HFFc6 (cell line): ENCODE results near the gene PLIN3. TPM values are rescaled to one million over a fixed set of nuclear protein-coding genes. Genes with fewer than 3 reads are reported as not detected.
"Not testable (repeated sequence)": the region's sequence is repeated elsewhere in the genome, so short reads cannot be mapped to it uniquely, and the experiment has no call there.

ENCODE experiments used
- DNase-seq: peaks from one replicate; pipeline ENCODE4 v3.0.0-alpha.2; 2018
- H3K27ac Mint-ChIP-seq: 2 replicates; pipeline ENCODE4 v1.8.0; 2020; ENCODE audit warnings: mild to moderate bottlenecking, mixed read lengths
- H3K27me3 Mint-ChIP-seq: 2 replicates; pipeline ENCODE4 v1.8.0; 2021; ENCODE audit warnings: mild to moderate bottlenecking, moderate library complexity, mixed read lengths; ENCODE audit not compliant: insufficient read depth
- H3K36me3 Mint-ChIP-seq: 2 replicates; pipeline ENCODE4 v1.8.0; 2021; ENCODE audit warnings: low read depth, mixed read lengths
- H3K4me1 Mint-ChIP-seq: 2 replicates; pipeline ENCODE4 v1.8.0; 2020; ENCODE audit warnings: low read depth, mixed read lengths
- H3K4me3 Mint-ChIP-seq: 2 replicates; pipeline ENCODE4 v1.8.0; 2020; ENCODE audit warnings: mild to moderate bottlenecking, moderate library complexity, mixed read lengths
- H3K9me3 Mint-ChIP-seq: 2 replicates; pipeline ENCODE4 v1.8.0; 2020; ENCODE audit warnings: mild to moderate bottlenecking, mixed read lengths
- total RNA-seq, 6 experiments: library from RNA; stranded (reverse); fragmentation: NEBNext Ultra II Directional; extraction: Animal tissue kit (Norgen Biotek cat#: 25700); gene quantifications; 2 replicates in 1 of 6; 3 replicates in 5 of 6; pipeline ENCODE4 v1.2.3, GENCODE V29; 2021
- TF ChIP-seq, protein P1 (sequence below): fragments of 200-600 bp; sonication (generic); IDR thresholded peaks from 2 replicates; pipeline ENCODE4 v1.5.0; 2021; ENCODE audit warnings: antibody characterized with exemption, mild to moderate bottlenecking

The PLIN3 gene
- total RNA-seq, 6 experiments from 2014 or later: 250 to 300 (median 266) TPM

DNA sequence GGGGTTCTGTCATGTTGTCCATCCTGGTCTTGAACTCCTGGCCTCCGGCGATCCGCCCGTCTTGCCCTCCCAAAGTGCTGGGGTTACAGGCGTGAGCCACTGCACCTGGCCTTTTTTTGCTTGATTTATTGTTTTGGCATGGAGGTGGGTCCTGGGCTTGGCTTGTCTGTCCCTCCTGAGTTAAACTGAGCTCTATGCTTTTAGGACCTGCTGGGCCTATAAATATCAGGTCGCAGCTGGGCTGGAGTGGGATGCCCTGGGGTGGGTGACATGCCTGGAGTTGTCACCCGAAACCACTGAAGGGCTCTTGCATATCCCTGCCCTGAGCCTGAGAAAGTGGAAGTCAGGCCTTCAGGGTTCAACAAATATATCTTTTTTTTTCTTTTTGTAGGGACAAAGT is 29.7 kb upstream of the PLIN3 start:
- DNase-seq: no peak
- TF ChIP-seq, protein P1, sequence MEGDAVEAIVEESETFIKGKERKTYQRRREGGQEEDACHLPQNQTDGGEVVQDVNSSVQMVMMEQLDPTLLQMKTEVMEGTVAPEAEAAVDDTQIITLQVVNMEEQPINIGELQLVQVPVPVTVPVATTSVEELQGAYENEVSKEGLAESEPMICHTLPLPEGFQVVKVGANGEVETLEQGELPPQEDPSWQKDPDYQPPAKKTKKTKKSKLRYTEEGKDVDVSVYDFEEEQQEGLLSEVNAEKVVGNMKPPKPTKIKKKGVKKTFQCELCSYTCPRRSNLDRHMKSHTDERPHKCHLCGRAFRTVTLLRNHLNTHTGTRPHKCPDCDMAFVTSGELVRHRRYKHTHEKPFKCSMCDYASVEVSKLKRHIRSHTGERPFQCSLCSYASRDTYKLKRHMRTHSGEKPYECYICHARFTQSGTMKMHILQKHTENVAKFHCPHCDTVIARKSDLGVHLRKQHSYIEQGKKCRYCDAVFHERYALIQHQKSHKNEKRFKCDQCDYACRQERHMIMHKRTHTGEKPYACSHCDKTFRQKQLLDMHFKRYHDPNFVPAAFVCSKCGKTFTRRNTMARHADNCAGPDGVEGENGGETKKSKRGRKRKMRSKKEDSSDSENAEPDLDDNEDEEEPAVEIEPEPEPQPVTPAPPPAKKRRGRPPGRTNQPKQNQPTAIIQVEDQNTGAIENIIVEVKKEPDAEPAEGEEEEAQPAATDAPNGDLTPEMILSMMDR: no peak
- no peaks in the 10 kb centered on the region for H3K9me3 Mint-ChIP-seq

GRCh38 chr19:4896372-4896771 is 28.9 kb upstream of the PLIN3 start:
- no peak overlapping the region for H3K27ac Mint-ChIP-seq

More for the DNA sequence above, 29.7 kb upstream of the PLIN3 start:
- Mint-ChIP-seq H3K27me3 (no peaks in the 10 kb centered on the region; the same call in 1 of the 2 replicates), H3K4me3 (no peak overlapping the region), H3K27ac (no peak overlapping the region), H3K4me1 (peaks cover 5% of the 10 kb centered on the region), H3K36me3 (no peaks in the 10 kb centered on the region)

DNA sequence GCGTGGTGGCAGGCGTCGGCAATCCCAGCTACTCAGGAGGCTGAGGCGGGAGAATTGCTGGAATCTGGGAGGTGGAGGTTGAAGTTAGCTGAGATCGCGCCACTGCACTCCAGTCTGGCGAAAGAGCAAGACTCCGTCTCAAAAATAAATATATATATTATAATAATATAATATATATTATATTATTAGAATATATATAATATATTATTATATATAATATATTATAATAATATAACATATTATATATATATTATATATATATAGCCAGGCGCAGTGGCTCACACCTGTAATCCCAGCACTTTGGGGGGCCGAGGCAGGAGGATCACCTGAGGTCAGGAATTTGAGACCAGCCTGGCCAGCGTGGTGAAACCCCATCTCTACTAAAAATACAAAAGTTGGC is 25.5 kb upstream of the PLIN3 start:
- H3K36me3 Mint-ChIP-seq, H3K9me3 Mint-ChIP-seq, H3K27ac Mint-ChIP-seq, DNase-seq, H3K4me3 Mint-ChIP-seq, H3K27me3 Mint-ChIP-seq: not testable (repeated sequence)
- peaks cover 12% of the 10 kb centered on the region for H3K4me1 Mint-ChIP-seq

More at GRCh38 chr19:4896372-4896771, 28.9 kb upstream of the PLIN3 start:
- Mint-ChIP-seq H3K36me3 (no peaks in the 10 kb centered on the region), H3K4me3 (no peak overlapping the region), H3K27me3 (no peaks in the 10 kb centered on the region; the same call in 1 of the 2 replicates), H3K9me3 (no peaks in the 10 kb centered on the region), H3K4me1 (peaks cover 5% of the 10 kb centered on the region)
- no peak for DNase-seq
- TF ChIP-seq, protein P1: no peak

GRCh38 chr19:4891066-4891465 is 23.6 kb upstream of the PLIN3 start:
- Mint-ChIP-seq H3K9me3 (no peaks in the 10 kb centered on the region), H3K4me1 (peaks cover 7% of the 10 kb centered on the region), H3K27me3 (no peaks in the 10 kb centered on the region), H3K4me3 (no peak overlapping the region), H3K27ac (no peak overlapping the region), H3K36me3 (no peaks in the 10 kb centered on the region)
- TF ChIP-seq, protein P1: no peak
- DNase-seq: no peak

GRCh38 chr19:4889034-4889815 is 21.8 kb upstream of the PLIN3 start:
- H3K4me3 Mint-ChIP-seq: peak overlapping the region; percentile 22; the same call in 1 of the 2 replicates
- TF ChIP-seq, protein P1: no peak
- peaks cover 7% of the 10 kb centered on the region for H3K4me1 Mint-ChIP-seq
- no peaks in the 10 kb centered on the region for H3K9me3 Mint-ChIP-seq
- no peaks in the 10 kb centered on the region for H3K27me3 Mint-ChIP-seq
- peak overlapping the region; percentile 30; the same call in 1 of the 2 replicates for H3K27ac Mint-ChIP-seq
- H3K36me3 Mint-ChIP-seq: no peaks in the 10 kb centered on the region
- peak; percentile 71 for DNase-seq

- not testable (repeated sequence) for H3K9me3 Mint-ChIP-seq, H3K27ac Mint-ChIP-seq, H3K4me1 Mint-ChIP-seq, DNase-seq, H3K4me3 Mint-ChIP-seq, H3K27me3 Mint-ChIP-seq, H3K36me3 Mint-ChIP-seq
Measured at GRCh38 chr19:4887803-4888202, 20.3 kb upstream of the PLIN3 start.

- H3K36me3 Mint-ChIP-seq, H3K9me3 Mint-ChIP-seq, H3K4me1 Mint-ChIP-seq, H3K4me3 Mint-ChIP-seq, H3K27ac Mint-ChIP-seq, H3K27me3 Mint-ChIP-seq, DNase-seq: not testable (repeated sequence)
Measured at GRCh38 chr19:4884993-4885392, 17.5 kb upstream of the PLIN3 start.

- not testable (repeated sequence) for H3K4me3 Mint-ChIP-seq, H3K9me3 Mint-ChIP-seq, H3K27ac Mint-ChIP-seq, H3K4me1 Mint-ChIP-seq, H3K27me3 Mint-ChIP-seq, DNase-seq, H3K36me3 Mint-ChIP-seq
Measured at GRCh38 chr19:4882874-4883273, 15.4 kb upstream of the PLIN3 start.
